GM21526 (cell line): ENCODE results near the gene LAMTOR4.

ENCODE experiments used
- ATAC-seq: cut with Tn5 transposase; IDR thresholded peaks from one replicate; pipeline ENCODE4 v1.9.1; 2021; ENCODE audit warnings: moderate library complexity; ENCODE audit not compliant: unreplicated experiment, low FRiP score

Gene LAMTOR4

DNA sequence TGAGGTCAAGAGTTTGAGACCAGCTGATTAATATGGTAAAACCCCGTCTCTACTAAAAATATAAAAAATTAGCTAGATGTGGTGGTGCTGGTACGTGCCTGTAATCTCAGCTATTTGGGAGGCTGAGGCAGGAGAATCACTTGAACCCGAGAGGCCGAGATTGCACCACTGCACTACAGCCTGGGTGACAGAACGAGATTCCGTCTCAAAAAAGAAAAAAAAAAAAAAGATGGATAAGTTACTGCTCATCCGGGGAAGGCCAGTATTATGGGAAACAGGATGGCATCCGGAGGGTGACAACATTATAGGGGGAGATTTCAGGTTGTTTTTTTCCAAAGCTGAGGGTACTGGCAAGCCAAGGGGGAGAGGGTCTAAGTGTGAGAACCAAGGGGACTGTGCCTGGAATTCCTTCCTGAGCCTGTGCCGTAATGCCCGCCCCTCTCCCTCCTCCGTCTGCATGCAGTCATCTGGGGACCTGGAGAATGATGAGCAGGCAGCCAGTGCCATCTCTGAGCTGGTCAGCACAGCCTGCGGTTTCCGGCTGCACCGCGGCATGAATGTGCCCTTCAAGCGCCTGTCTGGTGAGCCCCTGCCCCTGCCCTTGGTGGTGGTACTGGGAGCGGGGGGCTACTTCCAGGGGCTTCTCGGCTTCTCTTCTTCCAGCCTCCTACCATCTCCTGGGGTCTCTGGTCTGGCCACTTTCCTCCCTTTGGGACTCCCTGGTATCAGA, 4.4 kb downstream of the LAMTOR4 start:
- no peak for ATAC-seq

DNA sequence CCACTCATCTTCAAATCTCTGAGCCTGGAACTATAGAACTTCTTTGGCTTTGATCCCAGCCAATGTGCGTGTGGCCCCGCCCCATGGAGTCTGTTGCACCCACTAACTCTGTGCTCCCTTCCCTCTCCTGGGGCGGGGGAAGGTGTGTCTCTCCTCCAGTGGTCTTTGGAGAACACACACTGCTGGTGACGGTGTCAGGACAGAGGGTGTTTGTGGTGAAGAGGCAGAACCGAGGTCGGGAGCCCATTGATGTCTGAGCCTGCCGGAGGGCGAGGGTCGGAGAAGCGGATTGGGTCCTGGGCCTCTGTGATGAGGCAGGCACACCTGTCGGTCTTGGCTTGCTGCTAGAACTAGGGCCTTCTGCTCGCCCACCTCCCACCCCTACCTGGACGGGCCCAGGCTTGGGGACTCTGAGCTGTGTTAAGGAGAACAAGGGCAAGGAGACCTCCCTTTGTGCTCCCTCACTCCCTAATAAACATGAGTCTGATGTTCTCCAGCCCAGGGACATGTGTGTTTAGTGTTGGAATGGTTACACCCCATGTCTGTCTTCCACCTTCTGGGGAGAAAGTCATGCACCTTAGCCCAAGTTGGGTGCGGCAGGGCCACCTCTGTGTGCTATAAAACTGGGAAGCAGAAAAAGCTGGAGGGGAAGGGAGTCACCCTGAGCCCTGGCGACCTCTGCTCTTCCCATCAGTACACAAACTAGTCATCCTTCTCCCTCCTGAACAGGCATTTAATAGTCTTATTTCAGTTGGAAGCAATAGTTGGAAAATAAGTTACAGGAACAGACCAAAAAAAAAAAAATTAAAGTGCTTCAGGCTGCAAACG, 5.2 kb downstream of the LAMTOR4 start:
- ATAC-seq, result no peak

DNA sequence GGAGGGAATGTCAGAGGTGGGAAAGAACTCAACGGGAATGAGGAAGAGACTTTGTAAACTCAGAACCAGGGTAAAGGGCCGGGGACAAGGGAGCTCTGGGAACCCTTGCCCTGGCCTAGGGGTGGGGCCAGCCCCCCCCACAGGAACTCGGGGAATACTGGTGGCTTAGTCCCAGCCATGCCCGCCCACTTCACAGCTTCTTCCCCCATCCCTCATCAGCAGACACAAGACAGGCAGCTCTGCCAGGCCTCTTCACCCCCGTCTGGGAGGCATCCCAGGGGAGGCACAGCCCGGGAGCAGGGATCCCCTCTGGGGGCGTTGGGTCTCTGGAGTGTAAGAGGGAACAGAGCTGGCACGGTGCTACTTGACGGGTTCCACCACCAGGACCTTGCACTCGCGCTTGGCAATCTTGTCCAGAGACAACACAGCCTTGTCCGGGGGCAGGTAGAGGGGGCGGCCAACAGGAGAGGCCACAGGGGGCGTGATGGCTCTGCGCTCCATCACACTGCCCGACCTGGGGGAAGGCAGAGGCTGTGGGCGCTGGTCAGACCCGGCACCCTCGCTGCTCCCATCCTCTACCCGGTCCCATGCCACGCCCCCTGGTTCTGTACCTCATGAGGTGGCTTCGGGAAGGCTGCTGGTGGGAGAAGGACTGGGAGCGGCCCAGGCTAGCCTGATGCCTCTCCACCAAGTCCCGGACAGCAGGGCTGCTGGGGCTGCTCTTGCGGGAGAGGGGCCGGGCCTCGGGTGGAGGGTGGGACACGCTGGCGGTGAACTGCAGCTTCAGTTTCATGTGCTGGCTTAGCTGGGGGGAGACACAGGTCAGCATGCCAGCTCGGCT, 6.2 kb downstream of the LAMTOR4 start:
- ATAC-seq, result no peak

DNA sequence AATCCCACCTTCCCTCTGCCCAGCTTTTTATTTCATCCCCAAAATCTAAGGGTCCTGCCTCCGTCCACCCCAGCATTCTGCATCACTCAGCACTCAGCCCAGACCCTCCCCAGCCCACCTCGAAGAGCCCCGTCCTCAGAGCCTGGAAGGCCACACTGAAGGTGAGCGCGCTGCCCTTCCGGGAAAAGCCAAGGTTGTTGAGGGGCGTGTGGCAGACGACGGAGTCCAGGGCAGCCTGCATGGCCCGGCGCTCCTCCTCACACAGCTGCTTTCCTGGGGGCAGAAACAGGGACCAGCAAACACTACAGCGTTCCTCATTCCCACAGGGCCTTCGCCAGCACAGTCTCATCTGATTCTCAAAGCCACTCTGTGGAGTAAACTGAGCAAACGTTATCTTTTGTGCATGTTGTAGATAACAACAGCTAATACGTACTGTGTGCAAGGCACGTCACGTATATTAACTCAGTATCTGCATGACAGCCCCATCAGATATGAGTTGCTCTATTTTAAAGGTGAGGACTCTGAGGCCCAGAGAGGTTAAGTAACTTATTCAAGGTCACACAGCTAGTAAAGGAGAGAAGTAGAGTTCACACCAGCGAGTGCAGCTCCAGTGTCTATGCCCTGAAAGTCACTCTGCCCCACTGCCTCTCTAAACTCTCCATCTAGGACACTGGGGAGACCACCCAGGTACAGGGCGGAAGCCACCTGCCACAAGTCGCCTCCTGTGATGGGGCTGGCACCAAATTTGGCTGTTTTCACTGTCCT, 7.0 kb downstream of the LAMTOR4 start:
- ATAC-seq, result no peak

DNA sequence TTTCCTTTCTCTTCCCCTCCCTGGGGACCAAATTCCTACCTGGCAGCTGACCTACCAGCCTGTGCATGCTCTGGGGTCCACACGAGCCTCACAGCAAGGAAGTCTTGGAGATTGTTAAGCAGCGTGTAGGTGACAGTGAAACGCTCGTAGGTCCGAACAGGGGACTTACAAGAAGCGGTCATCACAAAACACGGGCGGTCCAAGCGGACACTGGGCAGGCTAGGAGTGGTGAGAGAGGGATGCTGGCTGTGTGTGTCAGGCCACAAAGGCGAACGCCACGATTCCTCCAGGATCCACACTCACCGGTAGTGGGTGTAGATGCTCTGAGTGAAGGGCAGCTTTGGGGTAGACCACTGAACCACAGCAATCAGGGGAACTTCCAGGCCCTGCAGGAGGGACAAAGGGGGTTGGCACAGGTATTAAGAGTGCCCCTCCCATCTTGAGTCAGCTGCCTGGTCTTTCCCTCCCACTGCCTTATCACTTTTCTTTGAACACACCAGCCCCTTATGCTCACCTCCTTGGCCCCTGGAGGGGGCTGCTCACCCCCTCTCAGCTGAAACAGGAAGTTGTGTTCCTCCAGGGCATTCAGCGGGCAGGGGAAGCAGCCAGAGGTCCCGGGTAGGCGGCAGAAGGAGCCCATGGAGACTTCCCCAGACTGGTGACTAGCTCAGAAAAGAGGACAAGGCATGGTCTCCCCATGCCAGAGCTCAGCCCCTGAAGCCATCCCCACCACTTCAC, 7.8 kb downstream of the LAMTOR4 start:
- ATAC-seq, result no peak

DNA sequence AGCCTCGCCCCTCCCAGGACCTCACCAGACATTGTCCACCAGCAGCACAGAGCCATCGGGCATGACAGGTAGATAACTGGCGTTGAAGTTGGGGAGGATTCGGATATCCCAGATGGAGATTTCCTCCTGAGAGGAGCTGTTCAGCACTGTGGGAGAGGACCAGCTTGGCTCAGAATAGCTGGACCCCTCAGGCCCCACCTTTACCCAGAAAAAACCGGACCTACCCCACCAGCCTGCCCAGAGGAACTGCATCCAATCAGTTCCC, 8.3 kb downstream of the LAMTOR4 start:
- no peak for ATAC-seq

DNA sequence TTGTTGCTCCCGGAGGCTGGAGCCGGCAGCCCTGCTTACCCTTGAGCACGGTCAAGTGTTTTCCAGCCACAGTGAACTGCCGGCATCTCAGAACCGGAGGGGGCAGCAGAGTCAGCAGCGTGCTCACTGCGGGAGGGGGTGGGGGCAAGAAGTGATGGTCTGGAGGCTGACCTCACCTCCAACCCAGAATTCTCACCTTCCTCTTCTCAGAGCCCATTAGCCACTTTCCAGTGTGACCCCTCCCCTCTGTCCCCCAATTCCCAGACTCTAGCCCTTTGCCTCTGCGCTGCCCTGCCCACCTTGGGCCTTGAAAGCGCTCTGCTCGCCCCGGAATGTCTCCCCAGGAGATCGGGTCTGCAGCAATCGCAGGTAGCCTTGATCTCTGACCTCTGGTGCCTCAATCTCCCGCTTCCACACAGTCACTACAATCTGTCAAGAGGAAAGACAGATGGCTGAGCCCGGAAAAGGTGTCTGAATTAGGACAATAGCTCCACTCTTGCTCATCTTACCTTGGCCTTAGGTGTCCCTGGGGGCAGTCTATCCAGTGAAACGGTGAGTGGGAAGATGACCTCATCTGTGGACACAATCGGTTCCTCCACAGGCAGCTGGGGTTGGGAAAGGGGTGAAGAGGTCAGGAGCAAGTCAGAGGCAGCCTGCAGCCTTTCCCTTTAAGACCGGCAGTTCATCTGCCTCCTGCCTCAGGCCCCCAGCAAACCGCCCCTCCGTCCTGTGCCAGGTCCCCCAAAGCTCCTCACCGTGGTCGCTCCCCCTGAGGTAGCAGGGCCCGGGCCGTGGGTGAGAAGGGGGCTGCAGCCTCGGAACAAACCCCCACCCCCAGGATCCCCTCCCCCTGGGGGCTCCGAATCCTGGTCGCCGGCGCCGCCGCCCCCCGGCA, 8.9 kb downstream of the LAMTOR4 start:
- no peak for ATAC-seq

DNA sequence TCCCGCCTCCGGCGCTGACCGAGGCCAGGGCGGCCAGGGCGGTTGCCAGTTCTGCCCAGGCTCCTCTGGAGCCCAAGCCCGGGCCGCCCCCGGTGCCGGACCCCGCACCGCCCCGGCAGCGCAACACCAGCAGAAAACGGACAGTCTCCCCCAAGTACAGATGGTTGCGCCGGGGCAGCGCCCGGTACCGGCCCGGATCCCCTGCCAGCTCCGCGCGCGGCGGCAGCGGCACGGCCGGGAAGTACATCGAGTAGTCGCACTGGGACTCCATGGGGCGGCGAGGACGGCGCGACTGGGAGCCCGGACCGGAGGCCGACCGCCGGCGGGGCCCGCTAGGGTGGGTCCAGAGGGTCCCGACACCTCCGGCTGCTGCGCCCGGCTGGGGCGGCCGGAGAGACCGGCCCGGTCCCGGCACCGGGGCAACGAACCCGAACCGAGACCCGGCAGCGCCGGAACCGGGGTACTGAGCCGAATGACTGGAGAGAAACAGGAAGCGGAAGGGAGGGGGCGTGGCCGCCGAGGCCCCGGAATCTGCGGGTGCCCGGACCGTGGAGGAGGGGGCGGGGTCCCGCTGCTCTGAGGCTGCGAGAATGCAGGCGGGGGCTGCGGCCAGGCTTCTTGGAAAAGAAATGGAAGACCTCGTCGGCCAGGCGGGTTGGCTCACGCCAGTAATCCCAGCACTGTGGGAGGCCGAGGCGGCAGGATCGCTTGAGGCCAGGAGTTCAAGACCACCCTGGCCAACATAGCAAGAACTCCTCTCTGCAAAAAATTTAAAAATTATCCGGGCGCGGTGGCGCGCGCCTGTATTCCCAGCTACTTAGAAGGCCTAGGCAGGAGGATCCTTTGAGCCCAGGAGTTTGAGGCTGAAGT, 9.7 kb downstream of the LAMTOR4 start, which contains the start of gene TRAPPC14:
Gene TRAPPC14, minus strand, starts transcription at position 495 of the 870 bp plus-strand sequence. Its CDS starts 224 bp downstream, at position 271.
- ATAC-seq, result no peak

DNA sequence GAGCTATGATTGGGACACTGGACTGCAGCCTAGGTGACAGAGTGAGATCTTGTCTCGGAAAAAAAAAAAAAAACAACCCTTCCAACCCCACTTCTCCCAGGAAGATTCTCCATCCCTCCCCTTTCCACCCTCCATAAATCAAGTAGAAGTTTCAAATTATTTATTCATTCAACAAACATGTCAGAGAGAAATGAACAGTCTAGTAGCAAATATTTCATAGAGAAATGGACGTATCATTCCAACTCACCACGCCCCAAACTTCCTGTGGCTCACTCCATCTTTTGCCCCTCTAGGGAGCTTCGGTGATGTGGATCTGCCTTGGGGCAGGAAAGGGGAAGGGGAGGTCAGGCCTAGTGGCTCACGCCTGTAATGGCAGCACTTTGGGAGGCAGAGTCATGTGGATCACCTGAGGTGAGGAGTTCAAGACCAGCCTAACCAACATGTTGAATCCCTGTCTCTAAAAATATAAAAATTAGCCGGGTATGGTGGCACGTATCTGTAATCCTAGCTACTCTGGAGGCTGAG, 10.4 kb downstream of the LAMTOR4 start:
- no peak for ATAC-seq

DNA sequence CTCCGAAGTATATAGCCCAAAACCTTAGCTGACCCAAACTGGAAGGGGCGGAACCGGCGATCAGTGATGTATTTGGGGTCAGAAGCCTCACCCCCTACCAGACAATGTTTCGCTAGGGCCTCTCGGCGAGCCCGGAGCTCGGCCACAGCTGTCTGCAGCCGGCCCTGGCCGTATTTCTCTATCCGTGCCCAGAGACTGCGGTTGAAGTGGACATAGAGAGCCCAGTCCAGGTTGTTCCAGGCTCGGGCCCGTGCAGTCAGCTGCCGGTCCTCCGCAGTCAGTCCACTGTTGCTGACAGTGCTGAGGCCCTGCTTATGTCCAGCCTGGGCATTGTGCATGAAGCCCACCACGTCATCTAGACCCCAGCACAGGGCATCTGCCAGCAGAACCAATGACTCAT, 11.3 kb downstream of the LAMTOR4 start:
- ATAC-seq, result no peak

DNA sequence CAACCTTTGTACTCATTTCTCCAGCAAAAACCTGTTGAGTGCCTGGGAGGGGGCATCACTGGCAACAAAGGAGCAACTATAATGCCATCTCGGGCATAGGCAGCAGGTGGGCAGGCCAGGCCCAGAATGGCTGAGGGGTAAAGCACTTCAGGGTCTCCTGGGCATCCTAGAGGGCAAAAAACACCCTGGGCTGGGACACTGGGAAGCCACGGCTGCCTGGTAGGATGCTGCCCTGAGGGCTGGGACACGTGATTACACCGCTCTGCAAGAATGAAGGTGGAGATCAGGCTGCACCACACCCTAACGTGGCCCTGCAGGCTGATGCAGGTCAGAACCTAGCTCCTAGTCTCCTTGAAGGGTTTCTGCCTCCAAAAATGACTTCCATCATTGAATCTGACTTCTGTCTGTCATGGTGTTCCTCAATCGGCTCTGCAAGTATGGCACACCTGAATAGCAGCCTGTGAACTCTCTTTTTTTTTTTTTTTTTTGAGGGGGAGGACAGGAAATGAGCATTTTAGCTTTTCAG, 14.4 kb downstream of the LAMTOR4 start:
- no peak for ATAC-seq

DNA sequence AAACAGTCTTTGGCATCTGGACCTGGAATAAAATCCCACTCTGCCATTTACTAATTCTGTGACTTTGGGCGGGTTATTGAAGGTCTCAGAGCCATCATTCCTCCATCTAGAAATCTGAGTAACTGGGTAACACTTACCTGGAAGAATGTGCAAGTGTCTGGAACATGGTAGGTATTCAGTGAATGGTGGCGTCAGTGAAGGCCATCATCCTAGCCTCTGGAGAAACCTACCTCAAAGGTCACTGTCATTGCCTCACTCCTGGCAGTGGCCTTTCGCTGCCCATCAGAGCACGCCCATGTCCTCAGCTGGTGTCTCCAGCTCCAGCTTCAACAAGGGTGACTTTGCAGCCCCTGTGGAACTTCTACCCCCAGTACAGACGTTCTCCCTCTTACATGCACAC, 15.2 kb downstream of the LAMTOR4 start:
- ATAC-seq, result no peak

DNA sequence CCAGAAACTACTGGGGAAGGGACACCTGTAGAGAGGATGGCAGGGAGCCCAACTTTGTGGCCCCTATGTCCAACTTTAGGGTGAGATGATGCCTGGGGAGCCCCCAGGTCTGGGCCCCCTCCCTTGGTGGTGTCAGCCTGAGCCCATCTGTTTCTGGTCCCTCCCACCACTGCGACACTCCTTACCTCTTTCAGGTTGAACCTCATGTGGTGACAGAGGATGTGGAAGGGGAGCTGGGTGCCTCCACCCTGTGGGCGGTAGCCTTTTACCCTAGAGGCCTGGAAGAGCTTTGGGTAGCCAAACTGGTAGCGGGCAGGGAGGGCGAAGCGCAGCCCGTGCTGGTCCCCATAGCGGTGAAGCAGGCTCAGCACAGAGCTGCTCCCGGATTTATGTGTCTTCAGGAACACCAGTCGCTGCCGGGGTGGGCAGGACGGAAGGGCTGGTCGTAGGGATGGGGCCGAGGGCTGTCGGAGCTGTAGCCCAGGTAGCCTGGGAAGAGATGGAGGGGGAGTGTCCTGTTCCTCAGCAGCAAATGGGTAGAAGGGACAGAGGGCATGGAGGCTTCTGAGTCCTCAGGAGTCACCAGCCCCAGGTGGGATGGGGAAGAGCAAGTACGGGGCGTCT, 17.7 kb downstream of the LAMTOR4 start:
- ATAC-seq, result no peak

DNA sequence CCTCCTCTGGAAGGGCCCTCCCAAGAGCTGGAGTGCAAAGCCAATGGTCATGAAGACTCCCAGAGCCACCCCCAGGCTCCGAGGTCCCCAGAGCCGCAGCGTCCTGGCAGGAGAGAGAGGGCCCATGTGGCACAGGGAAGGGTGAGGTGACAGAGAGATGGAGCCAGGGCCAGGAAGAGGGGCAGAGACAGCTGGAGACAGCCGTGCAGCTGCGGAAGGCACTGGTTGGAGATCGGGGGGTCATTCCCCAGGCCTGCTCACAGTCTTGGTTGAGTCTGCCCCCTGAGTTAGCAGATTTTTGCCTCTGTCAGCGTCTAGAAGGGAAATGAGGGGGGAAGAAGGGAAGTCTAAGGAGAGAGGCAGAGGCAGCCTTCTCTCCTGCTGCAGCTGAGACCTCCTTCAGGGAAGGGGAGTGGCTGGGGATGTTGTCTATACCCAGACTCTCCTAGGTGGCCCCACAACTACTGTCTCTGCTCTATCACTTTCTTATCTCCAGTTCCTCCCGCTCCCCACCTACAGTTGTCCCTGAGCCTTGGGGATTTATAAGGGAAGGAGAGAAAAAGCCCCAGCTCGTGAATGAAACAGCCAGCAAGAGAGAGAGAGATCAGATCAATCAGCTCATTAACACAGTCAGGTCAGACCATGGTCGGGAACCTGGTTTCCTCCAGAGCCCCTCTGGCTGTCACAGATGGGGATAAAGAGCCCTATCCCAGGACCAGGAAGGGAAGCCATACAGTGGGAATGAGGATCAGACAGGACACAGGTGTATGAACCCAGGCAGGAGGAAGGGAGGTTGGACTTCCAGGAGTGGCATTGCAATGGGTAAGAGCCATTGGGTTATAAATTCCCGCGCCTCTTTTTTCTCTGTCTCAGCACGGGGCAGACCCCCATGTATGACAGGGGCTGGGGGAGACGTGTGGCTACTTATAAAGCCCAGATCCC, 18.5 kb downstream of the LAMTOR4 start:
- ATAC-seq, result no peak

DNA sequence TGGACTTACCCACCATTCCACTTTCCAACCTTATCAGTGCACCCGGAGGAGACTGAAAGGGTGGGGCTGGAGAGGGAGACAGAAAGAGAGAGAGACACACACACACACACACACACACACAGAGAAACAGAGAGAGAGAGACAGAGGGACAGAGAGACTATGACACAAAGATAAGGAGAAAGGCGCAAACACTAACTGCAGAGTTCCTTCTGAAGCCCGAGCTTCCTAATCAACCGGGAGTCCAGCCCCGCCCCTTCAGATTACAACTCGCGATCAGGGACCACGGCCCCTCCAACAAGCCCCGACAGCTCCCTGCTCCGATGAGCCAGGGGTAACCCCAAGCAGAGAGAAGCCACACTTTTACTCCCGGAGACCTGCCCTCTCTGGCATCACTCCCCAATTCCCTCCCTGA, 19.2 kb downstream of the LAMTOR4 start:
- no peak for ATAC-seq
